Amygdala (tissue), 56 donors: Measurements from ENCODE around the gene RNF213.

Experiments
- DNase-seq, 56 donors: peaks; one replicate each; lab custom pipeline; 2025; lab: John Stamatoyannopoulos, UW

The RNF213 gene

GRCh38 chr17:80425835-80426426, 165.3 kb downstream of the RNF213 start:
- no peak for DNase-seq

- DNase-seq = peak in 45 of 56 donors; percentile 10 to 78 (median 43)
Observed at GRCh38 chr17:80426671-80427326, 166.1 kb downstream of the RNF213 start.

- no peak for DNase-seq
Observed at GRCh38 chr17:80427366-80428282, 167.0 kb downstream of the RNF213 start.

GRCh38 chr17:80428363-80428762, 167.7 kb downstream of the RNF213 start:
- no peak for DNase-seq

GRCh38 chr17:80428796-80429195, 168.1 kb downstream of the RNF213 start:
- DNase-seq = no peak

- DNase-seq = no peak
Observed at GRCh38 chr17:80429356-80430275, 169.0 kb downstream of the RNF213 start.

- no peak for DNase-seq
Observed at GRCh38 chr17:80430446-80431245, 170.0 kb downstream of the RNF213 start.

- DNase-seq = no peak
Observed at GRCh38 chr17:80431246-80432195, 170.9 kb downstream of the RNF213 start.

GRCh38 chr17:80432350-80432955, 171.8 kb downstream of the RNF213 start:
- no peak for DNase-seq

- DNase-seq = no peak
Observed at GRCh38 chr17:80432961-80433550, 172.4 kb downstream of the RNF213 start.

- DNase-seq = no peak
Observed at GRCh38 chr17:80433916-80434666, 173.4 kb downstream of the RNF213 start.

GRCh38 chr17:80437532-80437931, 176.9 kb downstream of the RNF213 start:
- no peak for DNase-seq

- no peak for DNase-seq
Observed at GRCh38 chr17:80438806-80439205, 178.2 kb downstream of the RNF213 start.

- no peak for DNase-seq
Observed at GRCh38 chr17:80439499-80439898, 178.8 kb downstream of the RNF213 start.

- DNase-seq = peak in 1 of 56 donors; percentile 16
Observed at GRCh38 chr17:80441133-80441578, 180.5 kb downstream of the RNF213 start.

- no peak for DNase-seq
Observed at GRCh38 chr17:80441598-80442322, 181.1 kb downstream of the RNF213 start.
